Uterus (tissue), 4 donors: ENCODE data around the gene KRT86. TPM values are rescaled to one million over a fixed set of nuclear protein-coding genes. Genes with fewer than 3 reads are reported as not detected.

Experiments
- DNase-seq, 2 donors: peaks; one replicate each; pipeline ENCODE4 v3.0.0-alpha.2; 2019 to 2020
- H3K27ac ChIP-seq, 2 donors: fragments of 200-600 bp; sonication (generic); 1 replicate in 1 of 2; 2 replicates in 1 of 2; pipeline ENCODE4 v1.5.1; 2016 to 2018
- H3K27me3 ChIP-seq, 2 donors: fragments of 200-600 bp; sonication (generic); one replicate each; pipeline ENCODE4 v1.5.1; 2018 to 2019; ENCODE audit warnings: control low read depth in 1 of 2
- H3K36me3 ChIP-seq, 2 donors: fragments of 200-600 bp; sonication (generic); one replicate each; pipeline ENCODE4 v1.5.1; 2019; ENCODE audit warnings: control low read depth in 1 of 2
- H3K4me1 ChIP-seq, 2 donors: fragments of 200-600 bp; sonication (generic); one replicate each; pipeline ENCODE4 v1.5.1; 2018 to 2019; ENCODE audit warnings: control low read depth in 1 of 2
- H3K4me3 ChIP-seq, 2 donors: fragments of 200-600 bp; sonication (generic); 1 replicate in 1 of 2; 2 replicates in 1 of 2; pipeline ENCODE4 v1.5.1; 2018 to 2019; ENCODE audit warnings: mild to moderate bottlenecking in 1 of 2
- H3K9me3 ChIP-seq, 2 donors: fragments of 200-600 bp; sonication (generic); one replicate each; pipeline ENCODE4 v1.5.1; 2019; ENCODE audit warnings: control low read depth in 1 of 2
- CTCF ChIP-seq, 4 experiments: fragments of 200-600 bp in 2 of 4; fragments of 450-650 bp in 2 of 4; sonication (generic) in 2 of 4; IDR thresholded peaks; one replicate each; pipeline ENCODE4 v1.5.1; 2016 to 2019; ENCODE audit warnings: antibody characterized with exemption in 4 of 4, mild to moderate bottlenecking in 2 of 4, moderate library complexity in 1 of 4
- POLR2A ChIP-seq, 2 donors: fragments of 450-650 bp; IDR thresholded peaks; one replicate each; pipeline ENCODE4 v1.6.1; 2016; ENCODE audit warnings: antibody characterized with exemption in 2 of 2, mild to moderate bottlenecking in 1 of 2, moderate library complexity in 1 of 2
- intact Hi-C: fragments of 100-400 bp; cut with DNase I; formaldehyde crosslinking; loops from one replicate; pipeline ENCODE4 v1.15.1; 2023; ENCODE audit warnings: low total_unique reads
- total RNA-seq, 4 donors: library from RNA; depleted of rRNA in 3 of 4; stranded (reverse); fragments of >200 nt in 3 of 4; gene quantifications; one replicate each; pipeline versions ENCODE4 v1.1.0 to v1.2.4, GENCODE V29; 2014 to 2023
- donor health status: DM: yes; HTN: yes; CAD: no.

Gene KRT86
- total RNA-seq, 4 donors from 2014 or later: 0.35 TPM; not detected in 3

- no peaks in the 10 kb centered on the region for H3K9me3 ChIP-seq
- H3K36me3 ChIP-seq: no peaks in the 10 kb centered on the region
- H3K27ac ChIP-seq: peak overlapping the region in 1 of 2 donors; percentile 49
- no peaks in the 10 kb centered on the region for H3K27me3 ChIP-seq
- no peaks in the 10 kb centered on the region for H3K4me1 ChIP-seq
- no peak for DNase-seq
- no peak for TF ChIP-seq POLR2A (IDR thresholded peaks at IDR 0.05)
- no peak for TF ChIP-seq CTCF (IDR thresholded peaks at IDR 0.05)
- no peak overlapping the region for H3K4me3 ChIP-seq
- intact Hi-C loops: no loop called here
Measured at GRCh38 chr12:52279422-52280318, 5.2 kb downstream of the KRT86 start.

GRCh38 chr12:52280319-52280795 lies 5.9 kb downstream of the KRT86 start:
- Histone ChIP-seq H3K36me3 (no peaks in the 10 kb centered on the region), H3K9me3 (no peaks in the 10 kb centered on the region), H3K4me3 (no peak overlapping the region), H3K27ac (peak overlapping the region; percentile 47 to 65), H3K4me1 (no peaks in the 10 kb centered on the region), H3K27me3 (no peaks in the 10 kb centered on the region)
- peak; percentile 36 to 56 for DNase-seq
- intact Hi-C loops: no loop called here
- TF ChIP-seq POLR2A (IDR thresholded peaks at IDR 0.05) (no peak), CTCF (IDR thresholded peaks at IDR 0.05) (no peak)

- DNase-seq: peak; percentile 46 to 50
- intact Hi-C loops: no loop called here
- Histone ChIP-seq H3K27ac (peak overlapping the region; percentile 47 to 65), H3K9me3 (no peaks in the 10 kb centered on the region), H3K27me3 (no peaks in the 10 kb centered on the region), H3K4me1 (no peaks in the 10 kb centered on the region), H3K36me3 (no peaks in the 10 kb centered on the region), H3K4me3 (no peak overlapping the region)
- TF ChIP-seq POLR2A (IDR thresholded peaks at IDR 0.05) (no peak), CTCF (IDR thresholded peaks at IDR 0.05) (no peak)
Measured at GRCh38 chr12:52280796-52281560, 6.5 kb downstream of the KRT86 start.

GRCh38 chr12:52284562-52285171 lies 10.2 kb downstream of the KRT86 start:
- Histone ChIP-seq H3K27me3 (no peaks in the 10 kb centered on the region), H3K27ac (no peak overlapping the region)
- intact Hi-C loops: no loop called here

More at GRCh38 chr12:52284562-52285171, 10.2 kb downstream of the KRT86 start:
- no peak overlapping the region for H3K4me3 ChIP-seq
- TF ChIP-seq CTCF (IDR thresholded peaks at IDR 0.05): no peak
- TF ChIP-seq POLR2A (IDR thresholded peaks at IDR 0.05): no peak
- H3K4me1 ChIP-seq: no peaks in the 10 kb centered on the region
- no peaks in the 10 kb centered on the region for H3K9me3 ChIP-seq
- no peaks in the 10 kb centered on the region for H3K36me3 ChIP-seq
- no peak for DNase-seq
